Heart left ventricle (tissue), 16 donors: Measurements from ENCODE around the gene C3orf49. TPM values are rescaled to one million over a fixed set of nuclear protein-coding genes. Genes with fewer than 3 reads are reported as not detected.

Experiments used
- ATAC-seq, 4 donors: fragments of 200-7000 bp; cut with Tn5 transposase; one replicate each; pipeline ENCODE4 v1.9.1; 2020 to 2022; ENCODE audit warnings: moderate library complexity in 4 of 4, mild to moderate bottlenecking in 3 of 4, moderate number of reproducible peaks in 1 of 4
- DNase-seq, 5 donors: peaks; one replicate each; pipeline ENCODE4 v3.0.0-alpha.2; 2020
- H3K27ac ChIP-seq, 12 donors: fragments of 200-600 bp; sonication (generic) in 4 of 12; one replicate each; pipeline versions ENCODE4 v1.5.0 to v1.8.0; 2016 to 2022; ENCODE audit warnings: mild to moderate bottlenecking in 2 of 12
- H3K27me3 ChIP-seq, 9 donors: fragments of 200-600 bp; sonication (generic) in 2 of 9; one replicate each; pipeline versions ENCODE4 v1.5.1 to v1.8.0; 2016 to 2022; ENCODE audit warnings: mild to moderate bottlenecking in 3 of 9
- H3K36me3 ChIP-seq, 9 donors: fragments of 200-600 bp; sonication (generic) in 2 of 9; one replicate each; pipeline versions ENCODE4 v1.5.0 to v1.8.0; 2018 to 2022; ENCODE audit warnings: mild to moderate bottlenecking in 2 of 9
- H3K4me1 ChIP-seq, 12 donors: fragments of 200-600 bp; sonication (generic) in 4 of 12; one replicate each; pipeline versions ENCODE4 v1.5.0 to v1.8.0; 2016 to 2022; ENCODE audit warnings: mild to moderate bottlenecking in 3 of 12
- H3K4me3 ChIP-seq, 12 donors: fragments of 200-600 bp; sonication (generic) in 4 of 12; one replicate each; pipeline versions ENCODE4 v1.5.0 to v1.8.0; 2017 to 2022; ENCODE audit warnings: mild to moderate bottlenecking in 9 of 12, moderate library complexity in 4 of 12
- H3K9me3 ChIP-seq, 12 donors: fragments of 200-600 bp; sonication (generic) in 4 of 12; one replicate each; pipeline versions ENCODE4 v1.5.0 to v1.8.0; 2016 to 2022; ENCODE audit warnings: mild to moderate bottlenecking in 1 of 12
- CTCF ChIP-seq, 12 donors: fragments of 200-600 bp; sonication (generic) in 4 of 12; IDR thresholded peaks; one replicate each; pipeline versions ENCODE4 v1.5.0 to v1.8.0; 2018 to 2022; ENCODE audit warnings: antibody characterized with exemption in 12 of 12, mild to moderate bottlenecking in 5 of 12
- POLR2A ChIP-seq, 2 donors: fragments of 450-650 bp; IDR thresholded peaks; one replicate each; pipeline ENCODE4 v1.6.1; 2017; ENCODE audit warnings: antibody characterized with exemption in 2 of 2, mild to moderate bottlenecking in 2 of 2, moderate library complexity in 2 of 2
- WGBS, 4 donors: extraction: QIAGEN DNeasy Blood & Tissue Kit in 2 of 4; methylation state at CpG; one replicate each; pipeline versions ENCODE4 v1.1.5 to v1.1.7; 2013 to 2018; 5-methylcytosine and 5-hydroxymethylcytosine counted together
- intact Hi-C, 10 donors: fragments of 100-400 bp; cut with DNase I; formaldehyde crosslinking; loops; one replicate each; pipeline versions ENCODE4 v1.11.1 to v1.14.2; 2022
- polyA plus RNA-seq, 2 donors: library from polyadenylated mRNA; stranded (reverse); fragments of 200-250 nt; gene quantifications; one replicate each; pipeline ENCODE4 v1.2.3, GENCODE V29; 2013
- total RNA-seq, 9 donors: library from RNA; depleted of rRNA in 2 of 9; stranded (reverse); fragments of >200 nt in 2 of 9; fragmentation: NEBNext Ultra II Directional in 3 of 9; extraction: Animal tissue kit (Norgen Biotek cat#: 25700) in 3 of 9; gene quantifications; one replicate each; pipeline versions ENCODE4 v1.1.0 to v1.2.4, GENCODE V29; 2016 to 2023
- donor health status: ischemic (EF 13 %, LVEDD 7.1; RV severe dilation, severe dysfunction).
- donor health status: healthy with polysubstance abuse.
- donor health status: DM: no; HTN: yes; CAD: no.
- donor health status: DM: no; HTN: no; CAD: no.
- donor health status: ischemic (EF 25% LVEDD 6.9; RV normal size, moderate dysfunction).
- donor health status: ischemic (EF 25% LVEDD 5.7; RV mildly dilated, moderate dysfunction).
- donor health status: healthy.
- donor health status: DM: yes; HTN: yes; CAD: no.
- donor health status: ischemic (EF 35%, LVEDD 5.7; RV mildly dilated, moderate dysfunction).
- donor health status: nonischemic (EF 11% LVEDD 7.7; RV severe dilation, severe dysfunction).
- donor health status: DM: yes; HTN: yes; CAD: no.
- donor health status: PGD.
- donor health status: ischemic (EF 29% LVEDD 5.4; RV normal size, mild dysfunction).
- donor health status: nonischemic (EF 23%, LVEDD 6.1; RV moderate dilation, normal function).

Gene C3orf49
- total and polyA plus RNA-seq, 11 donors, result not detected

- no peaks in the 10 kb centered on the region for H3K27me3 ChIP-seq
- no peaks in the 10 kb centered on the region for H3K36me3 ChIP-seq
- H3K27ac ChIP-seq, result no peak overlapping the region
- 82 to 91% (median 88%) methylated on average over 3 of the region's 3 CpGs for WGBS, 4 donors
- TF ChIP-seq POLR2A (IDR thresholded peaks at IDR 0.05) (no peak), CTCF (IDR thresholded peaks at IDR 0.05) (no peak)
- ATAC-seq, result no peak
- peaks cover 0 to 3% (median 0%) of the 10 kb centered on the region in 12 donors for H3K4me1 ChIP-seq
- H3K4me3 ChIP-seq, result no peak overlapping the region
- intact Hi-C loops, result loop anchor here in 4 of 10 donors (10.0 kb wide), 1 partner anchor 1189 kb away; no protein-coding TSS in a partner anchor
- DNase-seq, result no peak
- no peaks in the 10 kb centered on the region for H3K9me3 ChIP-seq
Observed at GRCh38 chr3:63814237-63814636, 4.9 kb upstream of the C3orf49 start.

- no peak overlapping the region for H3K4me3 ChIP-seq
- H3K4me1 ChIP-seq, result peaks cover 0 to 3% (median 0%) of the 10 kb centered on the region in 12 donors
- ATAC-seq (no peak), DNase-seq (no peak)
- TF ChIP-seq CTCF (IDR thresholded peaks at IDR 0.05) (no peak), POLR2A (IDR thresholded peaks at IDR 0.05) (no peak)
- 89 to 94% (median 93%) methylated on average over 5 of the region's 5 CpGs for WGBS, 4 donors
- H3K9me3 ChIP-seq, result no peaks in the 10 kb centered on the region
- H3K27ac ChIP-seq, result no peak overlapping the region
- H3K27me3 ChIP-seq, result no peaks in the 10 kb centered on the region
- no peaks in the 10 kb centered on the region for H3K36me3 ChIP-seq
- intact Hi-C loops, result loop anchor here in 5 of 10 donors (5.0 to 10.0 kb wide), 2 partner anchors 1192 to 1195 kb away; no protein-coding TSS in a partner anchor
Observed at GRCh38 chr3:63817225-63817624, 1.9 kb upstream of the C3orf49 start.

- no peaks in the 10 kb centered on the region for H3K36me3 ChIP-seq
- H3K4me3 ChIP-seq, result no peak overlapping the region
- peaks cover 0 to 3% (median 0%) of the 10 kb centered on the region in 12 donors for H3K4me1 ChIP-seq
- no peaks in the 10 kb centered on the region for H3K9me3 ChIP-seq
- ATAC-seq (peak in 3 of 4 donors; percentile 46 to 62 (median 49)), DNase-seq (peak in 4 of 5 donors; percentile 29 to 59 (median 33))
- intact Hi-C loops, result loop anchor here (1.0 to 10.0 kb wide), 5 partner anchors 467 to 1196 kb away; no protein-coding TSS in a partner anchor
- H3K27ac ChIP-seq, result no peak overlapping the region
- TF ChIP-seq POLR2A (IDR thresholded peaks at IDR 0.05) (no peak), CTCF (IDR thresholded peaks at IDR 0.05) (peak; percentile 80 to 93 (median 84))
- 22 to 28% (median 25%) methylated on average over 10 of the region's 10 CpGs for WGBS, 4 donors
- H3K27me3 ChIP-seq, result no peaks in the 10 kb centered on the region
Observed at GRCh38 chr3:63818282-63819150, 583 bp upstream of the C3orf49 start.

- ATAC-seq (no peak), DNase-seq (no peak)
- Histone ChIP-seq H3K9me3 (no peaks in the 10 kb centered on the region), H3K4me3 (no peak overlapping the region), H3K27ac (no peak overlapping the region), H3K4me1 (no peaks in the 10 kb centered on the region), H3K36me3 (peaks cover 0 to 29% (median 8%) of the 10 kb centered on the region in 9 donors), H3K27me3 (no peaks in the 10 kb centered on the region)
- intact Hi-C loops, result no loop called here
- no peak for TF ChIP-seq CTCF (IDR thresholded peaks at IDR 0.05)
- TF ChIP-seq POLR2A (IDR thresholded peaks at IDR 0.05), result no peak
- 86 to 91% (median 89%) methylated on average over 4 of the region's 4 CpGs for WGBS, 4 donors
Observed at GRCh38 chr3:63824309-63824708, 5.2 kb downstream of the C3orf49 start.
